HG03103 (cell line): ENCODE results near the gene TOMM20L.

Experiments used
- ATAC-seq: cut with Tn5 transposase; IDR thresholded peaks from one replicate; pipeline ENCODE4 v1.9.1; 2021; ENCODE audit warnings: low read depth; ENCODE audit not compliant: unreplicated experiment

TOMM20L gene

GRCh38 chr14:58426670-58427280 lies 31.0 kb downstream of the TOMM20L start:
- ATAC-seq = peak; percentile 28

- ATAC-seq = peak; percentile 91
Observed at GRCh38 chr14:58427281-58428117, 31.8 kb downstream of the TOMM20L start, which contains the start of the genes KIAA0586 and TIMM9. KIAA0586 (plus strand) TSS chr14:58427719; CDS start chr14:58428265, 546 bp downstream. TIMM9 (minus strand) TSS chr14:58427531; CDS start chr14:58411945, 15,586 bp downstream.

GRCh38 chr14:58428118-58428683 lies 32.5 kb downstream of the TOMM20L start:
- ATAC-seq = no peak

- ATAC-seq = no peak
Observed at GRCh38 chr14:58430156-58430555, 34.4 kb downstream of the TOMM20L start.

- no peak for ATAC-seq
Observed at GRCh38 chr14:58439476-58439875, 43.7 kb downstream of the TOMM20L start.

GRCh38 chr14:58444627-58445026 lies 48.9 kb downstream of the TOMM20L start:
- ATAC-seq = no peak

- no peak for ATAC-seq
Observed at GRCh38 chr14:58455593-58456265, 60.0 kb downstream of the TOMM20L start.
